ENCODE results near the gene LAMA2.

LAMA2 gene

DNA sequence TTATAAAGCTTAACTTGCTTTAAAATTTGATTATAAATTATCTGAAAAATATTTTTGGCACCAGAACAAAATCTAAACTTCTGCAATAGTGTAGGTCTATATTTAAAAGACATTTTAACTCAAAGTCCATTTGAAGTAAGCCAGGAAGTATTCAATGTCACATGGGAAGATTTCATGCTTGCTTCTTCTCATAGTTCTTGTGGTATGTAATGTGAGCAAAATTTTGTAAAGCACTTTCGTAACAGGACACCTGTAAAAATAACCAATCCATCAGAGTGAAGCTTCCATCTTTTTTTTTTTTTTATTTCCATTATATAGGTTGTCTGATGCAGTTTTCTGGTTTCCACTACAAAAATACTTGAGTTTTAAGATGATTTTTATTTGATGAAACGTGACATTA is 386.1 kb downstream of the LAMA2 start:
- TF ChIP-seq, protein P1, sequence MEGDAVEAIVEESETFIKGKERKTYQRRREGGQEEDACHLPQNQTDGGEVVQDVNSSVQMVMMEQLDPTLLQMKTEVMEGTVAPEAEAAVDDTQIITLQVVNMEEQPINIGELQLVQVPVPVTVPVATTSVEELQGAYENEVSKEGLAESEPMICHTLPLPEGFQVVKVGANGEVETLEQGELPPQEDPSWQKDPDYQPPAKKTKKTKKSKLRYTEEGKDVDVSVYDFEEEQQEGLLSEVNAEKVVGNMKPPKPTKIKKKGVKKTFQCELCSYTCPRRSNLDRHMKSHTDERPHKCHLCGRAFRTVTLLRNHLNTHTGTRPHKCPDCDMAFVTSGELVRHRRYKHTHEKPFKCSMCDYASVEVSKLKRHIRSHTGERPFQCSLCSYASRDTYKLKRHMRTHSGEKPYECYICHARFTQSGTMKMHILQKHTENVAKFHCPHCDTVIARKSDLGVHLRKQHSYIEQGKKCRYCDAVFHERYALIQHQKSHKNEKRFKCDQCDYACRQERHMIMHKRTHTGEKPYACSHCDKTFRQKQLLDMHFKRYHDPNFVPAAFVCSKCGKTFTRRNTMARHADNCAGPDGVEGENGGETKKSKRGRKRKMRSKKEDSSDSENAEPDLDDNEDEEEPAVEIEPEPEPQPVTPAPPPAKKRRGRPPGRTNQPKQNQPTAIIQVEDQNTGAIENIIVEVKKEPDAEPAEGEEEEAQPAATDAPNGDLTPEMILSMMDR (IDR thresholded peaks at IDR 0.05; ENCODE audit: extremely low read depth, missing control alignments): no peak
- no peak for DNase-seq (ENCODE audit: low spot score)

DNA sequence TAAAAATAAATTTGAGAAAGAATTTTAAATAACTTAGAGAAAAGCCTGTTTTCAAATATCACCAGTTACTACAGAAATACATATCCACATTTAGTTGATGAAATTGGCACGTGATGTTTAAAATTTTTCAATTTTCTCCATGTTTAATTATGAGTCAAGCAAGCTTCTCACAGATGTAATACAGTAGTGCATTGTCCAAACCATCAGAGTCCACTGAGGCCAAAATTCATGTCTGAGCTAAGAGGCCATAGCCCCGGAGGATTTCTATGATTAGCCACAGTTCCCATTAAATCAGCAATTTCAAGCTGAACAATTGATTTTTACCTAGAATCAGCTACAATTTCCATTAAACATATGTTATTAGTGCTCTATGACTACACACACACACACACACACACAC is 387.0 kb downstream of the LAMA2 start:
- TF ChIP-seq, protein P1 (IDR thresholded peaks at IDR 0.05; ENCODE audit: extremely low read depth, missing control alignments): no peak
- no peak for DNase-seq (ENCODE audit: low spot score)

DNA sequence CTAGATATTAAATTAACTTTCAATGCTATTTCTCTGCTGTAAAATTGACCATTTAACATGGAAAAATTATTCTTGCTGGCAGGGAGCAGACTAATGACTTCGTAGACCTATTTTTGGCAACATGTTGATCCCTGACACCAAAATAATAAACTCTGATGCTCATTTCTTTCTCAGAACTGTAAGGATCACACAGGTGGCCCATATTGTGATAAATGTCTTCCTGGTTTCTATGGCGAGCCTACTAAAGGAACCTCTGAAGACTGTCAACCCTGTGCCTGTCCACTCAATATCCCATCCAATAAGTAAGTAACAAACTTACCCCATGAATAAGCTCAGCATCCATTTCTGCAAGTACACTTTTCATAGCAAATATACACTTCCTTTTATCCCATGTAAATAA is 387.5 kb downstream of the LAMA2 start:
- DNase-seq (ENCODE audit: low spot score): no peak
- TF ChIP-seq, protein P1 (IDR thresholded peaks at IDR 0.05; ENCODE audit: extremely low read depth, missing control alignments): no peak

DNA sequence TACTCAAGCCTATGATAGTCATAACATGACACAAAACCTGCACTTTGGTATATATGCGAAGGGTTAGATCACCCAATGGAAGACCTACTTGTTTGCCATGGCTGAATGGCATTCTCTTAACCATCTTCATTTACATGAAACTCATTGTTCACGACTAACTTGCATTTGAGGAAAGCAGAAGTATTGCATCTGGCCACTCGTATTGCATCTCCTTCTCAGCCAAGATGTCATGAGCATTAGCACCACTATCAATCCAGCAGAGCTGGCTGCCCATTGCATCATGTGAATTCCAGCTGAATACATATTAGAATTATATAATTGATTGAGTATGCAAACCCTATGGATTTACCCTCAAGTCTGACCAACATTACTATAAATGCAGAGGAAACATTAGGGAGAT is 390.2 kb downstream of the LAMA2 start:
- TF ChIP-seq, protein P1 (IDR thresholded peaks at IDR 0.05; ENCODE audit: extremely low read depth, missing control alignments): no peak
- DNase-seq (ENCODE audit: low spot score): no peak

DNA sequence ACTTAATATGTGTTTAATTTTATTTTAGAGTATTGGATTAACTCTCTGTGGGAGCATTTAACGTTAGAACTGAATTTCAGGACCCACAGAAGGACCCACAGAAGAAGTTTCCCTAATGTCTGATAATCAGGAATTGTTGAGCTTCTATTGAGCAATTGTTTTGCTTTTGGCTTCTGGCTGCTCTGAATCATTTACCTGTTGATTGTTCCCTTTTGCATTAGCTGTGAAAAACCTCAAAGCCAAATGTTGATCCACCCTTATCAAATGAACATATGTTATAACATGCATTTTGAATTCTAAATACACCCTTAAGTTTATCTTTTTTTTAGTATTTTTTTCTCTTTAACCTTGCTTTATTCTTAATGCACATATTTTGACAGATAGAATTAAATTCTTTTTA is 393.5 kb downstream of the LAMA2 start:
- no peak for DNase-seq (ENCODE audit: low spot score)
- TF ChIP-seq, protein P1 (IDR thresholded peaks at IDR 0.05; ENCODE audit: extremely low read depth, missing control alignments): no peak

DNA sequence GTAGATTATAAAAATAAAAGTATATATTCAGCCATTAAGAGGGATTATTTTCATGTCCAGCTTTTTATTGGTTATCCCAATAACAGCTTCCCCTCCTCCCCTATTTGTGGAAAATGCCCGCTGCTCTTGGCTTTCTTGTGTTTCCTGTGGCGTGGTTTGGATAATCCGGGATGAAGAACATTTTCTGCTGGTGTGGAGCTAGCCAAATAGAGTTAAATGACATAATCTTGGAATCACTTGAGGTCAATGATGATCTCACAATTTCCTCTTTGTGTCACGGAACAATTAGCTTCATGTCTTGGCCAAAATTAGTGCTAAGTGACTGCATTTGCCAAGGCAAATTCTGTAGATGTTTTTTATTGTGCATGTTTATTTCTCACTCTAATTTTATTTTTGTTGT is 394.0 kb downstream of the LAMA2 start:
- TF ChIP-seq, protein P1 (IDR thresholded peaks at IDR 0.05; ENCODE audit: extremely low read depth, missing control alignments): no peak
- DNase-seq (ENCODE audit: low spot score): no peak

DNA sequence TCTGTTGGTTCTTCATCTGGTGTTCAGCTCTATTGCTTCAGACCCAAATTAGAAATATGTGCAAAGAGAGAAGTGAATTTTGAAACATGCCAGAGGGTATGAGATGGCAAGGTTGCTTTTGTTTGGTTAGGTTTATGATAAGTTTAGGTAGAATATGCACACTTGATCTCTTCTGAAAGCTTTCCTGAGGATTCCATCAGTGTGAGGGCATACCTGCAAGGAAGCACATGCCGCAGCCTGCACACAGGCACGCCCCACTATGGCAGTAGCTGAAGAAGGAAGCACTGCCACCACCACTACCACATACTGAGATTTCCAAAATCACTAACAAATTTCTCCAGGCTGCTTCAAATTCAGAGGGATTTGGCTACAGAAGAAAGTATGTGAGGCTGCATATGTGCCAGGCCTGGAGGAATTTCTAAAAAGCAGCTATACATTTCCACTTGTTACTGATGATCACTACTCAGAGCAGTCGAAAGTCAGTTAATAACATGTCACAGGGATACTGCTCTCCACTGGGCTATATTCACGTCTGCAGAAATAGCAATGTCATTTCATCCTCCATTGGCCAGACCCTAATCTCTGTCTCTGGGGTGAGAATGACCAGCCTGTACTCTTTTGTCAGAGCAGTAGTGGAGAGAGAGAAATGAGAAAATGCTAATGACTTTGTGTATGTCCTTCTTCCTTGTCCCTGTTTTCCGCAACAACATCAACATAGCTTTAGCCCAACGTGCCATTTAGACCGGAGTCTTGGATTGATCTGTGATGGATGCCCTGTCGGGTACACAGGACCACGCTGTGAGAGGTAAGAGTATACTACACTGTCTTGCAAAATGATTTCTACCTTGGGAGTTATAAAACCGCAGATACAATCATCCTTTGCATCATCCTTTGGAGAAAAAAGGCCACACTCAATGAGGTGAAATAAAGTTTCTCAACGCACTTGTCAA is 396.7 kb downstream of the LAMA2 start:
- TF ChIP-seq, protein P1 (IDR thresholded peaks at IDR 0.05; ENCODE audit: extremely low read depth, missing control alignments): no peak
- DNase-seq (ENCODE audit: low spot score): no peak
